Fibroblast of villous mesenchyme (primary cell): ENCODE results near the gene ENDOD1. TPM values are rescaled to one million over a fixed set of nuclear protein-coding genes. Genes with fewer than 3 reads are reported as not detected.

Source experiments
- DNase-seq: peaks from one replicate; pipeline ENCODE4 v3.0.0-alpha.2; 2010; ENCODE audit warnings: low read depth
- H3K4me3 ChIP-seq: 2 replicates; pipeline ENCODE4 v1.5.1; 2011; ENCODE audit warnings: low read depth, mild to moderate bottlenecking, low read length
- total RNA-seq: library from RNA; depleted of rRNA; stranded (reverse); fragments of >200 nt; gene quantifications from 2 replicates; pipeline ENCODE4 v1.2.3, GENCODE V29; 2012
- TF ChIP-seq, protein P1 (sequence below): IDR thresholded peaks from 2 replicates; pipeline ENCODE4 v1.5.1; 2012; ENCODE audit warnings: low read depth, mild to moderate bottlenecking, low read length; ENCODE audit not compliant: insufficient read depth

Gene ENDOD1
- total RNA-seq, 1 donor = 40.6 TPM

DNA sequence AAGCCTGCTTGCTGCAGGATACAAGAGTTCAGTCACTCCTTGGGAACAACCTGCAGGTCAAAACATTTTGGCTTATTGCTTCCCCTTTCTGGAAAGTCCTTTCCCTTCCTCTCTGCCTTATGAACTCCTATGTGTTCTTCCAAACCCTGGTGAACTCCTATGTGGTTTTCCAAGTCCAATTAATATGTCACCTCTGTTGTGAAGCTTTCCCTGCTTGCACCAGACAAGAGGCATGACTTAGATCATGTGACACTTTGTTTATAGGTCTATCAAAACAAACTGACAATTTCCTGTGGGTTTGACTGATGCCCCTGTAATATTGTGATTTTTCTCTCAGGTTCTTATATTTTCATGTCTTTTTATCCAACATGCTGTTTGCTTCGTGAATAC, 64.2 kb downstream of the ENDOD1 start:
- TF ChIP-seq, protein P1, sequence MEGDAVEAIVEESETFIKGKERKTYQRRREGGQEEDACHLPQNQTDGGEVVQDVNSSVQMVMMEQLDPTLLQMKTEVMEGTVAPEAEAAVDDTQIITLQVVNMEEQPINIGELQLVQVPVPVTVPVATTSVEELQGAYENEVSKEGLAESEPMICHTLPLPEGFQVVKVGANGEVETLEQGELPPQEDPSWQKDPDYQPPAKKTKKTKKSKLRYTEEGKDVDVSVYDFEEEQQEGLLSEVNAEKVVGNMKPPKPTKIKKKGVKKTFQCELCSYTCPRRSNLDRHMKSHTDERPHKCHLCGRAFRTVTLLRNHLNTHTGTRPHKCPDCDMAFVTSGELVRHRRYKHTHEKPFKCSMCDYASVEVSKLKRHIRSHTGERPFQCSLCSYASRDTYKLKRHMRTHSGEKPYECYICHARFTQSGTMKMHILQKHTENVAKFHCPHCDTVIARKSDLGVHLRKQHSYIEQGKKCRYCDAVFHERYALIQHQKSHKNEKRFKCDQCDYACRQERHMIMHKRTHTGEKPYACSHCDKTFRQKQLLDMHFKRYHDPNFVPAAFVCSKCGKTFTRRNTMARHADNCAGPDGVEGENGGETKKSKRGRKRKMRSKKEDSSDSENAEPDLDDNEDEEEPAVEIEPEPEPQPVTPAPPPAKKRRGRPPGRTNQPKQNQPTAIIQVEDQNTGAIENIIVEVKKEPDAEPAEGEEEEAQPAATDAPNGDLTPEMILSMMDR = no peak
- no peak for DNase-seq
- H3K4me3 ChIP-seq = no peak overlapping the region

DNA sequence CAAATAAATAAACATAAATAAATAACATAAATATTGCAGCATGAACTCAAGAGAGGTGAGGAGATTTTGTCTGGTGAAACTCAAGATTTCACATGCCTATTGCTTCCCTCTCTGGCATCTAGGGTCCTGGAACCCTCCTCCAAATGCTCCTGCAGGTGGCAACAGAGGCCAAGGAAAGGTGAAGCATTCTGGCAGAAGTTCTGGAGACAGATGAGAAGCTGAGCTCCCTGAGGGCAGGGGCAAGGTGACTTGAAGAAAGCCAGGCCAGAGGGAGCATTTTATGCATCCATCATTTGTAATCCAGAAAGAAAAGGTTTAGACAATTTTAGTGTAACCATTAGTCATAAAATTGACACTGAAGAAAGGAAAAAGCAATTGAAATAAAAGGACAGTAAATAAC, 64.9 kb downstream of the ENDOD1 start:
- H3K4me3 ChIP-seq = no peak overlapping the region
- DNase-seq = peak; percentile 48
- TF ChIP-seq, protein P1 = peak; percentile 57

DNA sequence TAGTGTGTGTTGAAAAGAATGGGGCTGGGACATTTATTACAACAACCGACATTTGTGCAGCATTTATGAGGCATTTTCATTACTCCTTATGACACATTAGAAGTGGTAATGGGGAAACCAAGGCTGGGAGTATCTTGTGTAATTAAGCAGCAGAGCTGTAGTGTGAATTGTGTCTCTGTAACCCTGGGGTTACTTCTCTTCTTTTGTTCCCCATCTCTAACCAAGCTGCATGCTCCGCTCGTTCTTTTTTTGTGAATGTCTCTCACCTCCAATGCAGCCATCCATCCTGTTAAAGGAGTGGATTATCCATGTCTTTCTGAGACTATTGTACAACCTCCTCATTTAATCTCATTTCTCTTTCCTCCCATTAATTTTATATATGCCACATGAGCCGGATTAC, 65.7 kb downstream of the ENDOD1 start:
- no peak for DNase-seq
- TF ChIP-seq, protein P1 = no peak
- no peak overlapping the region for H3K4me3 ChIP-seq

DNA sequence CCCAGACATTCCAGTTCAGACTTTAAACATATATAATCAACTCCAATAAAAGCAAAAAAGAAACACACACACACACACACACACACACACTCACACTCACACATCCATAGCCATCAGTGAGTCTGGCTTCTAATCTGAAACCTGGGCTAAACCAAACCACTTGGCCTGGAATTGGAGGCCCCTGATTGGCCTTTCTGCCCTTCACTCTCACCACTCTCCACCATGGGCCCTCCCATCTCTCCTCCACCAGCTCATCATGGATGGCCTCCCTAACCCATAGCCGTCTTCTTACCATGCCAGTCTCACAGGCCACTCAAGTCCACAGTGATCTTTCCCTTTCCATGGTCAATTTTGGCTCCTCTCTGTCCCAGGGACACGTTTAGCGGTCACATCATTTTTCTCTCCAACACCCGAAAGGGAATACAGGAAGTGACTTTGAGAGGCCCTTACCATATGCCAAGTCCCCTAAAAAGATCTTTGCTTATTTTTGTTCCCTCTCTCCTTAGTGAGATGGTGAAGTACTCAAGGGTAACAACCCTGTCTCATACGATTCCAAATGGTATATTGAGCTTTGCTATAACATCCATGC, 66.6 kb downstream of the ENDOD1 start:
- DNase-seq = no peak
- TF ChIP-seq, protein P1 = no peak
- no peak overlapping the region for H3K4me3 ChIP-seq

DNA sequence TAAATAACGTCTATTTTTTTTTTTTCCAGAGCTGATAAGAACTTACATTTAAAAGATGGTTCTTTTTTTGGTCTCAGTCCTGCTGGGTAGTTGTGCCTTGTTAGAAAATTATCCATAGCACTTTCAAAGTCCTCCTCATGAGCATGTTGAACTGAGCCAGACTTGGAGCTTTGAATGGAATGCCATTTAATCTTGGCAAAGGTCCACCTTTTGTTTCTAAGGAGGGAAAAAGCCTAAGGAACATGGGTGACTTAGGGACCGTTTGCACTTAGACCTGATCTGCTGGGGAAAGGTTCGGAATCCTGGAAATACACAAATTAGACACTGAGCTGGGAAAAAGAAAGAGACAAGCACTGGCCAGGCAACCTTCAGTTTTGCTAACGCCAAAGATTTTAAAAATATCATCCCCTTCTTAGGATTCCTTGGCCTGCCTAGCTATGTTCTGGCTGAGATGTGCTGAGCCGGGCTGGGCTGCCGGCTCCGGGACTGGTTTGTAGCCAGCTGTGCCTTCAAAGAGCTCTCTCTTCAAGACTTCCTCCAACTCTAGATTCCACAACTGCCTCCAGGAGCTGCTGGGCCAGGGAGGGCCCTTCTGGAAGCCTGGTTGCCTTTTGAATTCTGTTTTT, 67.4 kb downstream of the ENDOD1 start:
- DNase-seq = no peak

DNA sequence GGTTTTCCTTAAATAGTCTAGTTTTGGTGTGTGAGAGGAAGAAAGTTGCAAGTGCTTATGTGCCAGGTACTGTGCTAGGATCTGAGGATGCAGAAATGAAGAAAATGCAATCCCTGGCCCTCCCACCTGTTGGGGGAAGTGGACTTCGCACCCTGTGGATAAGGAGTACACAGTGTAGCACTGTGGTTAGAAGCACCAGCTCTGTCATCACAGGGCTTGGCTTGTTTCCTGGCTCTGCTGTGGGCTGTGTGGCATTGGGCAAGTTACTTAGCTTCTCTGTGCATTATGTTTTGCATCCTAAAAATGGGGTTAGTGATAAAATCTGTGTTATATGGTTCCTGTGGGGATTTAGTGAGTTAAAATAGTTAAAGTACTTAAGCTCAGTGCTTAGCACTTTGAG, 68.2 kb downstream of the ENDOD1 start:
- H3K4me3 ChIP-seq = no peak overlapping the region
- TF ChIP-seq, protein P1 = no peak
- DNase-seq = no peak

More for the DNA sequence above, 67.4 kb downstream of the ENDOD1 start:
- TF ChIP-seq, protein P1 = no peak
- no peak overlapping the region for H3K4me3 ChIP-seq

DNA sequence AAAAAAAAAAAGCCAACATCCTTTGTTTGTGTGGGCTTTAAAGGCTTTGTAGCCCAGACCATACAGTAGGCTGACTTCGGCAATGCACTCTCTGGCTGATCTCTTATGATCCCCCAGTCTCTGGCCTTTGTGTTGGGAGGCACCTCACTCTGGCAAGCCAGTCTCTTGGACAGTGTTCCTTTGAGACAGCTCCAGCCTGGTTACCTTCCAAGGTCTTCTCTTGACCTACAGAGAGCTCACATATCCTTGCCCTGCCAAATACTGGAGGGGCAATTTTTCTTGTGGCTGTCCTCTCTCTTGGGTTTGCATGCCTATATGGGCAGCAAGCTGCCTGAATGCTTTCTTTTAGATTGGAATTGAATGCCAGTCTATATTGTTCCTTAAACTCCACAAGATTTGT, 71.6 kb downstream of the ENDOD1 start:
- DNase-seq = no peak
- TF ChIP-seq, protein P1 = no peak
- no peak overlapping the region for H3K4me3 ChIP-seq
